Activated CD4-positive, alpha-beta T cell treated with anti-CD3 and anti-CD28 coated beads, Interleukin-2, Interleukin-4, amounts not matched to agents 100 ng/mL and 50 ng/mL, durations not matched to agents 16 hours and 8 hours (primary cell): Measurements from ENCODE around the gene CCDC127.
A peak's percentile ranks its signal among the peaks of the same experiment; 100 is the strongest.
"Not testable (repeated sequence)": the region's sequence is repeated elsewhere in the genome, so short reads cannot be mapped to it uniquely, and the experiment has no call there.

Experiments
- DNase-seq: peaks from one replicate; pipeline ENCODE4 v3.0.0-alpha.2; 2020; ENCODE audit warnings: low spot score

The CCDC127 gene

DNA sequence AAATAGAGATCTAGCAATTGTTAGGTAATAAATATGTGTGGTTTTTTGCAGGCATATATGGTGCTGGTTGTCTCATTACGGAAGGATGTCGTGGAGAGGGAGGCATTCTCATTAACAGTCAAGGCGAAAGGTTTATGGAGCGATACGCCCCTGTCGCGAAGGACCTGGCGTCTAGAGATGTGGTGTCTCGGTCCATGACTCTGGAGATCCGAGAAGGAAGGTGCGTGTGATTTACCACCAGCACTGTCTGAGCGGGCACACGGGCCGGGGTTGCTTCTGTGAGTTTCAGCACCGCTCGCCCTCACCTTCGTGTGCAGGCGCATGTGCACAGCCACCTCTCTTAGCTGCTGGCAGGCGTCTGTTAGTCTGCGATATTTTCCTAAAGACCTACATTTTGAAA, 15.5 kb upstream of the CCDC127 start:
- not testable (repeated sequence) for DNase-seq

DNA sequence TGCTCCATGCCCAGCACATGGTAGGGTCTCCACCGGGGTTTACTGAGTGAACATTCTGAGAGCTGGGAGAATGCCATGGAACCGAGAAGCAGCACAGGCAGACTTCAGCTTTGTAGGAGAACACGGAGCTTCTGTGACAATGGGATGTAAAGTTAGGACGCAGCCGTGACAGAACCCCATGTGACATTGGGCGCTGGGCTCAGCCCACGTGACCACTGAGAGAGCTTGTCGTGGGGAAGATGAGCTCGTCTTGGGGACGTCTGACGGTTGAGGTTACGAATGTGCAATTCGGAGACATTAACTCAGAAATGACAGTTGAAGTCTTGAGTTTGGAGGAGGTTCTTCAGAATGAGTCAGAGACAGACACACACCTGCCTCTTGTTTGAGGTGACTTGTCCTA, 13.7 kb upstream of the CCDC127 start:
- no peak for DNase-seq

GRCh38 chr5:230711-231110, 12.8 kb upstream of the CCDC127 start:
- DNase-seq, result no peak

DNA sequence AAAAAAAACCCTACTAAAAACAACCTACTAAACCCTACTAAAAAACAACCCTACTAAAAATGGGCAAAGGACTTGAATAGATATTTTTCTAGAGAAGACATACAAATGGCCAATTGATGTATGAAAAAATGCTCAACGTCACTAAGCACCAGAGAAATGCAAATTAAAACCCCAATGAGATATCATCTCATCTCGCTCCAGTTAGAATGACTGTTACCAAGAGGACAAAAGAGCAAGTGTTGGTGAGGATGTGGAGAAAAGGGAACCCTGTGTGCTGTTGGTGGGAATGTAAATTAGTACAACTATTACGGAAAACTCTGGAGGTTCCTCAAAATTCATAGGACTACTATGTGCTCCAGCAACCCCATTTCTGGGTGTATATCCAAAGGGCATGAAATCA, 10.9 kb upstream of the CCDC127 start:
- no peak for DNase-seq

GRCh38 chr5:227375-227774, 9.4 kb upstream of the CCDC127 start:
- not testable (repeated sequence) for DNase-seq

- DNase-seq, result no peak
Observed at GRCh38 chr5:225334-225733, 7.4 kb upstream of the CCDC127 start.

- DNase-seq, result no peak
Observed at GRCh38 chr5:223791-224190, 5.8 kb upstream of the CCDC127 start.

- DNase-seq, result not testable (repeated sequence)
Observed at GRCh38 chr5:222951-223715, 5.2 kb upstream of the CCDC127 start.

DNA sequence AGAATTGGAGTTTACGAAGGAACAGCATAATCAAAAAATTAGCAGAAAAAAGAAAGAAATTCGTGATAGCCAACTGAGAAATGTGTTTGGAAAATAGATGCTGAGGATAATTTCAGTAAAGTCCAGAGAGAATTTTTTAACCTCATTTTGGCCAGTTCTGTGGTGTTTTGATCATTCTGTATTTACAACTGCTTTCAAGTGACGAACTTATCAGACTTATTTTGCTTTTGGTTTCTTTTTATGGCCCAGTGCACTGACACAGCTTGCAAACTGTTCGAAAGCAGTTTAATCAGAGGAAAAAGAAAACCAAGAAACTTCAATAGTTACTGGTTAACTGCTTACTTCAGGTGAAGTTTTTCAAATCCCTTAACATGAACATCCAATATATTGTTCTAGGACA, 2.0 kb upstream of the CCDC127 start:
- peak; percentile 34 for DNase-seq

- peak; percentile 48 for DNase-seq
Observed at GRCh38 chr5:219460-219863, 1.5 kb upstream of the CCDC127 start.

DNA sequence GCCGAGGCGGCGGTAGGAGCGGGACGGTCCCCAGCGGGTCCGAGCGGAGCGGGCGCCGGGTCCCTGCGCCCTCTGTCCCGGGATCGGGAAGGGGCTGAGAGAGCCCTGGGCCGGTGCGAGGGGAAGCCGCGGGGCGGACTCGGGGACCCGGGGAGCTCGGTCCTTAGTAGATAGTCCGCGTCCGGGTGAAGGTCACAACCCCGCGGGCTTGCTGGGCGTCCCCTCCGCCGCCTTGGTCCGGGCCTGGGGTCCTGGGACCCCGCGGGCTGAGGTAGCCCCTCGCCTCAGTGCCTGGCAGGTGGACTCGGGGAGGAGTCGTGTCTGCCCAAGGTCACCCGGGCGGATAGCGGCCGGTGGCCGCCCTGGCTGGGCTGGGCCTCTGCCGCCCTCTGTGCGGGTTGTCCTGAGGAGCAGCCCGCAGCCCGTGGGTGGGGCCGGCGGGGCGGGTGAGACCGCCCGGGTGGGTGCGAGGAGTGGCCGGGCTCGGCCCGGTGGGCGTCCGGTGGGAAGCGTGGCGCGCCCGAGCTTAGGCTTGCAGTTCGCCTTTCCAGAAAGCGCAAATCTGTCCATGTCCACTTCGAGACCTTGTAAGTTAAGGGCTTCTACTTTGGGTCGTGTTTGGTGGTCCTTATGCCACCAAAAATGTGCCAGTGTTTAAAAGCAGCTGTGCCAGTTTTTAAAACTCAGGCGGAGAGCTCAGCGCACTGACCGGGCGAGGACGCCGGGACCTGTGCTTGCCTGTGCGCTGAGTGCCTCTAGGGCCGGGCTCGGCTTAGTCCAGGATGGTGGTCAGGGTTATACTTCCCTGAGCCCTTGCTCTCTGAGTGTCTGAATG, 721 bp upstream of the CCDC127 start:
- no peak for DNase-seq

DNA sequence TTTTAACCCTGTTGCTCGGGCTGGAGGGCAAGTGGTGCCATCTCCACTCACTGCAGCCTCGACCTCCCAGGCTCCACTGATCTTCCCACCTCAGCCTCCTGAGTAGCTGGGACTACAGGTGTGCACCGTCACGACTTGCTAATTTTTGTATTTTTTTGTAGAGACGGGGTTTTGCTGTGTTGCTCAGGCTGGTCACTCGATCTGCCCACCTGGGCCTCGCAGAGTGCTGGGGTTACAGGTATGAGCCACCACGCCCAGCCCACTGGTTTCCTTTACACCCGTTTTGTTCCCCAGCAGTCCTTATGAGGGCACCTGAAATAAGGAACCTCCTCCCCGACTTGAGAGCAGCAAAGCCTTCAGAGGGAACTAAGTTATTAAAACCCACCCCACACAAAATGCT, 1.9 kb downstream of the CCDC127 start:
- DNase-seq, result not testable (repeated sequence)

GRCh38 chr5:215256-215655, 2.7 kb downstream of the CCDC127 start:
- not testable (repeated sequence) for DNase-seq

DNA sequence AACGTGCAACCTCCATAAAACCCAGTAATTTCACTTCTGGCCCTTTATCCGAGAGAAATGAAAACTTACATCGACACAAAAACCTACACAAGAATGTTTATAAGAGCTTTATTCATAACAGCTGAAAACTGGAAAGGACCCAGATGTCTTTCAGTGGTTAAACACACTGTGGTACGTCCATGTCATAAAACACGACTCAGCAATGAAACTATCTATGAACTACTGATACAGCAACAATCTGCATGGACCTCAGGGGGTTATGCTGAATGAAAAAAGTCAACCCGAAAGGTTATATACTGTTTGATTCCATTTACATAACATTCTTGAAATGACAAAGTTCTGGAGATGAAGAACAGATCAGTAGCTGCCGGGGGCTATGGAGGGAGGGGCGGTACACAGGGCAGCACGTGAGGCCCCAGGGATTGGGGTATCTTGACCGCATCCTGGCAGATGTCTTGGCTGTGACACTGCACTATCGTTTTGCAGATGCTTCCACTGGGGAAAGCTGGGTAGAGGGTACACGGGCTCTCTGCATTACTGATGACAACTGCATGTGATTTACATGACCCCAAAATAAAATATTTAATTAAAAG, 4.1 kb downstream of the CCDC127 start:
- DNase-seq, result no peak

DNA sequence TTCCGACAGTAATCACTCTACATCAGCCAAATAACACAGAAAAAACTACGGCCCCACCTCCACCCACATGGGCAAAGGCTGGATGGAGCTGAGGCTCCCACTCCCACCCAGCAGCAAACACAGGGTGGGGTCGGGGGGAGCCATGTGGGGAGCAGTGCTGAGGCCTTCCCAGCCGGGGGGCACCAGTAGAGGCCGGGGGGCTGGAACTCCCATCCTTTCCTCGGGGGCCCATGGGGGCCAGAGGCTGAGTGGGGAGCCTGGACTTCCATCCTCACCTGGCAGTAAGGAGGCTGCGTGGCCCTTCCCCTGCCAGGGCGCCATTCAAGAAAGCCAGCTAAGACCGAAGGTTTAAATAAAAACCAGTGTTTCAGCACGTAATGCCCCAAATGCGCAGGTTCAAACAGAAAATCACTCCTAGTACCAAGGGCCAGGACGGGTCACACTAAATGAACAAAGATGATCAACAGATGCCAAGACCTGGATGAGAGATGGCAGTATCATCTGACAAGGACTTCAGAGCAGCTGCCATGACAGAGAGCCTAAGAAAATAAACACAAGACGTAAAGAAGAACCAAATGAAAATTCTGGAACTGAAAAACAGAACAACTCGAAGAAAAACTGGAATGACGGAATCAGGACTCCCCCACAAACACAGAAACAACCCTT, 9.4 kb downstream of the CCDC127 start:
- DNase-seq, result no peak

- DNase-seq, result no peak
Observed at GRCh38 chr5:207599-207998, 10.4 kb downstream of the CCDC127 start.

DNA sequence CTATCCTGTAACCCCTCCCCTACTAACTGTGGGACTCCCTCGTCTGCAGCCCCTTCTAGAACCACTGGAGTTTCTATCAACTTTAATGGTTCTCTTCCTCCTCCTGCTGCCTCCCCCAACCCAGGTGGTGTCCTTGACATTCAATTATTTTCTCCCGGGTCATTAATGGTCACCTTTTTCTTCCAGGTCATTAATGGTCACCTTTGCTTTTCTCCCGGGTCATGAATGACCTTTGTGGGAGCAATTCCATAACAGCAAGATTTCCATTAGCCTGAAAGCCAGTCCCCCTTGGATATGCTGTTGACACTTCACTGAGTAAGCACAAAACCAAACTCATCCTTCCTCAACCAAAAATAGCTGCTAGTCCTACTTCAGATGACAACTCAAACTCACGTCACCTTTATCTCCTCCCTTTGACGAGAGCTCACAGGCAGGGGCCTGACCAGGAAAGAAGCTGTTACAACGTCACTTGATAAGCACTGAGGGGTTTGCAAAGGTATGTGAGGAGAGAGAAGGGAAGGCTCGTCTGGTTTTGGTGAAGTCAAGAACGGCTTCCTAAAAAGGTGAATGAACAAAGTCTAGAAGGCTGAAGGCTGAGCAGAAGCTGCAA, 10.9 kb downstream of the CCDC127 start:
- no peak for DNase-seq

DNA sequence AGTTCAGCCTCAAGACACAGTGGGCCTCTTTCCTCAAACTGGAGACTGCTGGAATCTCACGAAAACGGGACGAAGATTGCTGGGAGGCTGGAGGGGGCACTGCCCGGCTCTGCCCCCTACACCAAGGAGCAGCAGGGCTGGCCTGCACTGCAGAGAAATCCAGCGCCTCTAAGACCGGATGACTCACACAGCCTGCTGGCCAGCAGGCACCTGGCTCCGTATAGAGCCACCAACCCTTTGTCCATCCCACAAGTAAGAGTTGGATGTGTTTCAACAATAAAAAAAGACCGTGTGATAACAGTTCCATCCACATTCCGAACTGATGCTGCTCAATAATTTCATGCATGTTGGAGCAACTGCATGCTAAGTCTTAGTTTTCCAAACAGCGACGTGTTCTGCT, 11.5 kb downstream of the CCDC127 start:
- DNase-seq, result no peak

- DNase-seq, result no peak
Observed at GRCh38 chr5:204966-205670, 12.8 kb downstream of the CCDC127 start.

GRCh38 chr5:204462-204861, 13.5 kb downstream of the CCDC127 start:
- DNase-seq, result no peak

GRCh38 chr5:204001-204400, 14.0 kb downstream of the CCDC127 start:
- no peak for DNase-seq
